Endothelial cell of umbilical vein (primary cell): ENCODE data around the gene UCP1. TPM values are rescaled to one million over a fixed set of nuclear protein-coding genes. Genes with fewer than 3 reads are reported as not detected.

Experiments
- BruUV-seq: library from RNA; stranded (reverse); fragments of 400-500 nt; replicated peaks from 2 replicates; lab custom pipeline; 2021; lab: Mats Ljungman, UMichigan
- CTCF ChIA-PET: fragments of 300-600, 350-600 bp; sonication (Branson Sonifier 250); formaldehyde crosslinking; loops from one replicate; lab custom pipeline; 2021; ENCODE audit warnings: antibody characterized with exemption, inconsistent platforms; lab: Charles Lee
- POLR2A ChIA-PET: fragments of 300-600, 350-600 bp; sonication (Branson Sonifier 250); formaldehyde crosslinking; loops from one replicate; lab custom pipeline; 2021; ENCODE audit warnings: antibody characterized with exemption, inconsistent platforms; lab: Charles Lee
- DNase-seq: peaks from one replicate; pipeline ENCODE4 v3.0.0-alpha.2; 2011; ENCODE audit warnings: low read depth, low spot score
- FAIRE-seq: peaks from 2 replicates; lab custom pipeline; 2011; peaks lifted over from hg19 to GRCh38; lab: Jason Lieb, UNC
- H2AFZ ChIP-seq: 2 replicates; pipeline ENCODE4 v1.6.0; 2012; ENCODE audit warnings: low read depth, low read length, control low read depth, inconsistent platforms
- H3K27ac ChIP-seq: 2 replicates; pipeline ENCODE4 v1.5.1; 2011; ENCODE audit warnings: low read depth, mild to moderate bottlenecking, control low read depth, low read length, moderate library complexity; ENCODE audit not compliant: insufficient read depth
- H3K27me3 ChIP-seq, 2 experiments: 2 replicates each; pipeline versions ENCODE4 v1.6.0 to v1.6.1; 2011; ENCODE audit warnings: low read length in 2 of 2, mixed read lengths in 1 of 2; ENCODE audit not compliant: control insufficient read depth in 2 of 2, insufficient read depth in 2 of 2
- H3K36me3 ChIP-seq, 2 experiments: 2 replicates in 1 of 2; 3 replicates in 1 of 2; pipeline ENCODE4 v1.5.1; 2011; ENCODE audit warnings: low read length in 2 of 2, mild to moderate bottlenecking in 1 of 2, moderate library complexity in 1 of 2; ENCODE audit not compliant: control insufficient read depth in 2 of 2, insufficient read depth in 2 of 2; ENCODE audit errors: extremely low read depth in 1 of 2
- H3K4me1 ChIP-seq: 3 replicates; pipeline ENCODE4 v1.5.1; 2011; ENCODE audit warnings: mild to moderate bottlenecking, low read length; ENCODE audit not compliant: control insufficient read depth, insufficient read depth; ENCODE audit errors: extremely low read depth
- H3K4me2 ChIP-seq: 2 replicates; pipeline ENCODE4 v1.6.1; 2011; ENCODE audit warnings: low read length, control low read depth, mixed read lengths; ENCODE audit not compliant: insufficient read depth
- H3K4me3 ChIP-seq, 3 experiments: fragments of 200-600 bp in 1 of 3; sonication (generic), shearing (Covaris generic) in 1 of 3; replicated peaks in 1 of 3; 2 replicates each; pipeline ENCODE4 v1.5.1; 2011 to 2016; ENCODE audit warnings: control low read depth in 3 of 3, low read length in 3 of 3, mild to moderate bottlenecking in 2 of 3, inconsistent platforms in 1 of 3, low read depth in 1 of 3, moderate library complexity in 1 of 3; ENCODE audit not compliant: insufficient read depth in 1 of 3
- H3K79me2 ChIP-seq: 2 replicates; pipeline ENCODE4 v1.6.0; 2012; ENCODE audit warnings: low read length, inconsistent platforms; ENCODE audit not compliant: control insufficient read depth, insufficient read depth
- H3K9ac ChIP-seq: replicated peaks from 2 replicates; pipeline ENCODE3; 2011; ENCODE audit warnings: low read length, control low read depth; ENCODE audit not compliant: insufficient read depth; ENCODE audit errors: extremely low read depth
- H3K9me1 ChIP-seq: replicated peaks from 3 replicates; pipeline ENCODE4 v1.6.0; 2011; ENCODE audit warnings: mild to moderate bottlenecking, low read length; ENCODE audit not compliant: control insufficient read depth, insufficient read depth; ENCODE audit errors: extremely low read depth
- H3K9me3 ChIP-seq: replicated peaks from 2 replicates; pipeline ENCODE4 v1.5.1; 2012; ENCODE audit warnings: low read length, inconsistent platforms; ENCODE audit not compliant: control insufficient read depth, insufficient read depth
- H4K20me1 ChIP-seq: replicated peaks from 2 replicates; pipeline ENCODE3; 2011; ENCODE audit warnings: mild to moderate bottlenecking, low read length; ENCODE audit not compliant: control insufficient read depth, insufficient read depth; ENCODE audit errors: extremely low read depth
- CTCF ChIP-seq, 2 donors: IDR thresholded peaks; 1 replicate in 1 of 2; 2 replicates in 1 of 2; pipeline ENCODE4 v1.5.1; 2011; ENCODE audit warnings: low read length in 2 of 2, mild to moderate bottlenecking in 2 of 2, moderate library complexity in 2 of 2, control low read depth in 1 of 2, inconsistent platforms in 1 of 2, low read depth in 1 of 2; ENCODE audit not compliant: insufficient read depth in 1 of 2; ENCODE audit errors: extremely low read depth in 1 of 2
- EZH2 ChIP-seq: IDR thresholded peaks from 2 replicates; pipeline ENCODE4 v1.6.1; 2012; ENCODE audit warnings: borderline replicate concordance, low read depth, mild to moderate bottlenecking, moderate library complexity, low read length, inconsistent platforms; ENCODE audit not compliant: severe bottlenecking
- FOS ChIP-seq: IDR thresholded peaks from 2 replicates; pipeline ENCODE4 v1.6.1; 2011; ENCODE audit warnings: mild to moderate bottlenecking, low read length, moderate library complexity, borderline replicate concordance; ENCODE audit not compliant: insufficient read depth
- GATA2 ChIP-seq: IDR thresholded peaks from 2 replicates; pipeline ENCODE4 v1.7.0; 2011; ENCODE audit warnings: low read depth, mild to moderate bottlenecking, moderate library complexity, mixed read lengths, low read length; ENCODE audit not compliant: insufficient read length, insufficient read depth
- JUN ChIP-seq: IDR thresholded peaks from 2 replicates; pipeline ENCODE4 v1.6.1; 2011; ENCODE audit warnings: borderline replicate concordance, low read depth; ENCODE audit not compliant: insufficient read length, insufficient read depth
- MAX ChIP-seq: IDR thresholded peaks from 2 replicates; pipeline ENCODE4 v1.6.1; 2011; ENCODE audit not compliant: insufficient read depth, insufficient read length
- MYC ChIP-seq: IDR thresholded peaks from one replicate; pipeline ENCODE4 v1.6.1; 2011; ENCODE audit warnings: mild to moderate bottlenecking, low read depth, low read length
- POLR2AphosphoS5 ChIP-seq: IDR thresholded peaks from 2 replicates; pipeline ENCODE4 v1.6.1; 2012; ENCODE audit warnings: low read depth, mild to moderate bottlenecking, control low read depth, low read length, moderate library complexity; ENCODE audit not compliant: insufficient read depth
- dilution Hi-C: fragments of 300-500 bp; cut with MboI; formaldehyde crosslinking; loops from one replicate; pipeline ENCODE4 v1.15.0; 2019; ENCODE audit warnings: low sequenced_read_pairs; ENCODE audit not compliant: extremely low pct_ligation_motif_present
- intact Hi-C: fragments of 100-400 bp; cut with micrococcal nuclease; formaldehyde crosslinking; loops from one replicate; pipeline ENCODE4 v1.10.0; 2022
- polyA plus RNA-seq, 4 experiments: library from polyadenylated mRNA; depleted of rRNA in 3 of 4; stranded (reverse) in 3 of 4; unstranded in 1 of 4; fragments of >200 nt; gene quantifications; 2 replicates each; pipeline versions ENCODE4 v1.2.1 to v1.2.3, GENCODE V29; 2011 to 2012; ENCODE audit warnings: missing spikeins in 1 of 4
- total RNA-seq: library from RNA; stranded (reverse); gene quantifications from 2 replicates; pipeline ENCODE4 v1.2.3, GENCODE V29; 2021

UCP1 gene
- total and polyA plus RNA-seq, 2 donors (not counting 3 experiments of a cell fraction or from before 2014, with no cell fraction given): not detected

- dilution Hi-C loops: no loop called here
- Histone ChIP-seq H3K27me3 (peaks cover 6 to 19% of the 10 kb centered on the region in 2 experiments), H3K36me3 (no peaks in the 10 kb centered on the region), H4K20me1 (no peaks in the 10 kb centered on the region), H3K4me3 (no peak overlapping the region), H3K9me3 (no peaks in the 10 kb centered on the region), H3K9ac (no peak overlapping the region), H3K79me2 (no peaks in the 10 kb centered on the region), H3K9me1 (no peaks in the 10 kb centered on the region), H3K4me2 (no peak overlapping the region), H2AFZ (no peak overlapping the region), H3K4me1 (no peaks in the 10 kb centered on the region), H3K27ac (no peak overlapping the region)
- ChIA-PET CTCF (interaction anchor here (0.8 to 2.5 kb wide), 10 partner anchors 10 to 289 kb away, joined by 3 to 49 read pairs (median 4); no protein-coding TSS in a partner anchor), POLR2A (no interaction called here)
- FAIRE-seq (no peak), DNase-seq (peak; percentile 21)
- no TSS peak for BruUV-seq
- no peak for TF ChIP-seq MAX
- peak; percentile 35 to 47 for TF ChIP-seq CTCF (IDR thresholded peaks at IDR 0.05; ENCODE audit: extremely low read depth in 1 of 2, insufficient read depth in 1 of 2, low read depth in 1 of 2, low read length in 2 of 2)
- intact Hi-C loops: loop anchor here (1.0 kb wide), 1 partner anchor 256 kb away; no protein-coding TSS in a partner anchor
Measured at GRCh38 chr4:140595065-140595464, 26.3 kb upstream of the UCP1 start.

GRCh38 chr4:140584439-140584838 is 15.7 kb upstream of the UCP1 start:
- Histone ChIP-seq H3K4me2 (no peak overlapping the region), H3K27me3 (peaks cover 9 to 15% of the 10 kb centered on the region in 2 experiments), H3K79me2 (no peaks in the 10 kb centered on the region), H3K4me1 (no peaks in the 10 kb centered on the region), H3K9me3 (no peaks in the 10 kb centered on the region), H3K36me3 (no peaks in the 10 kb centered on the region), H3K9ac (no peak overlapping the region), H4K20me1 (no peaks in the 10 kb centered on the region), H3K27ac (no peak overlapping the region), H3K4me3 (no peak overlapping the region), H2AFZ (no peak overlapping the region), H3K9me1 (no peaks in the 10 kb centered on the region)
- POLR2A ChIA-PET: no interaction called here
- BruUV-seq: no TSS peak
- DNase-seq (no peak), FAIRE-seq (no peak)
- dilution Hi-C loops: no loop called here
- intact Hi-C loops: no loop called here
- no peak for TF ChIP-seq POLR2AphosphoS5
- no peak for TF ChIP-seq EZH2
- no peak for TF ChIP-seq MYC
- TF ChIP-seq FOS: no peak
- TF ChIP-seq CTCF (IDR thresholded peaks at IDR 0.05; ENCODE audit: extremely low read depth in 1 of 2, insufficient read depth in 1 of 2, low read depth in 1 of 2, low read length in 2 of 2): no peak
- no peak for TF ChIP-seq JUN
- no peak for TF ChIP-seq GATA2
- CTCF ChIA-PET: interaction anchor here (1.1 to 1.6 kb wide), 4 partner anchors 9 to 260 kb away, joined by 3 to 4 read pairs (median 3); no protein-coding TSS in a partner anchor
